ENCODE results near the gene SUPT16H.

The SUPT16H gene

DNA sequence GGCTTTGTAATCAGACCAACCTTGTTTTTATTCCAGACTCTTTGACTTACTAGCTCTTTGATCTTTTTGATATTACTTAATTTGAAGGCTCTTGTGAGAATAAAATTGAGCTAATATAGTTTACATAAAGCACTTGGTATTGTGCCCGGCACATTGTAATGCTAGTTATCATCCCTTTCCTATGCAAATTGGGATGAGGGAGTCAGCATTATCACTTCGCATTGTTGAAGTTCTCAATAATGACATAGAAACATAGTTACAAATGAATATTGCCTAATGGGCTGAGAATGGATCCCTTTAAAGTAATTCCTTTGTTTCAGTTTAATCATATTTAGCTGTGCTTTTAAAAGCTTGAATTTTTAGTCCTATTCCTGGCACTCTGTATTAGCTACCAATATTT is 36.6 kb downstream of the SUPT16H start:
- Histone ChIP-seq H3K27me3 (ENCODE audit: insufficient read depth, low read depth) (no peaks in the 10 kb centered on the region), H2AFZ (ENCODE audit: low read depth) (no peak overlapping the region)
- TF ChIP-seq, protein P1, sequence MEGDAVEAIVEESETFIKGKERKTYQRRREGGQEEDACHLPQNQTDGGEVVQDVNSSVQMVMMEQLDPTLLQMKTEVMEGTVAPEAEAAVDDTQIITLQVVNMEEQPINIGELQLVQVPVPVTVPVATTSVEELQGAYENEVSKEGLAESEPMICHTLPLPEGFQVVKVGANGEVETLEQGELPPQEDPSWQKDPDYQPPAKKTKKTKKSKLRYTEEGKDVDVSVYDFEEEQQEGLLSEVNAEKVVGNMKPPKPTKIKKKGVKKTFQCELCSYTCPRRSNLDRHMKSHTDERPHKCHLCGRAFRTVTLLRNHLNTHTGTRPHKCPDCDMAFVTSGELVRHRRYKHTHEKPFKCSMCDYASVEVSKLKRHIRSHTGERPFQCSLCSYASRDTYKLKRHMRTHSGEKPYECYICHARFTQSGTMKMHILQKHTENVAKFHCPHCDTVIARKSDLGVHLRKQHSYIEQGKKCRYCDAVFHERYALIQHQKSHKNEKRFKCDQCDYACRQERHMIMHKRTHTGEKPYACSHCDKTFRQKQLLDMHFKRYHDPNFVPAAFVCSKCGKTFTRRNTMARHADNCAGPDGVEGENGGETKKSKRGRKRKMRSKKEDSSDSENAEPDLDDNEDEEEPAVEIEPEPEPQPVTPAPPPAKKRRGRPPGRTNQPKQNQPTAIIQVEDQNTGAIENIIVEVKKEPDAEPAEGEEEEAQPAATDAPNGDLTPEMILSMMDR (conservative IDR thresholded peaks at IDR 0.05; ENCODE audit: low read depth, low read length), result no peak

DNA sequence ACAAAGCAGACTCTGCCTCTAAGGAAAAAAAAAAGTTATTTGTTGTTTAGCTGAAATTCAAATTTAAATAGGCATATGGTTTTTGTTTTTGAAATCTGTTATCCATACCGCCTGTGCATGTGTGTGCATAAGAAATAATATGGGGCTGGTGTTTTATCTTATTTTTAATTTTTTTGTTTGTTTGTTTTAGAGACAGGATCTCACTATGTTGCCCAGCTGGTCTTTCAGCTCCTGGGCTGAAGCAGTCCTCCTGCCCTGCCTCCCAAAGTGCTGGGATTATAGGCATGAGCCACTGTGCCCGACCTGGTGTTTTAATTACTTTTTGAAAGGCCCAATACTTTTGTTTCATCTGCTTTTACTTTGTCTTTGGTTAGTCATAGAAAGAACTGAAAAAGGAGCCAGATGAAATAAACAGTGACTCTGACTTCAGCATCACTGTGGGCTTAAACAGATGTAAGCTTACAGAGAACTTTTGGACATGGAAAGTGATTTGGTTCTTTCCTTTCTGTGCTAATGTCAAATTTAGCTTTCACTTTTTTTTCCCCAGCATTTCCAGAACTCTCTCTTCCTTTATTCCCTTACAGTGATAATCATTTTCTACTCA is 37.2 kb downstream of the SUPT16H start:
- no peak overlapping the region for H3K4me2 ChIP-seq
- H3K9ac ChIP-seq, result no peak overlapping the region

More for the DNA sequence above, 36.6 kb downstream of the SUPT16H start:
- no peak overlapping the region for H3K9ac ChIP-seq
- no peaks in the 10 kb centered on the region for H3K36me3 ChIP-seq (ENCODE audit: insufficient read depth)
- H3K4me3 ChIP-seq (IDR thresholded peaks at IDR 0.05; ENCODE audit: insufficient read depth, low read depth, low read length), result no peak overlapping the region
- H3K27ac ChIP-seq, result no peak overlapping the region
- no peaks in the 10 kb centered on the region for H3K4me1 ChIP-seq (ENCODE audit: low read depth, poor library complexity, severe bottlenecking)
- no peak overlapping the region for H3K4me2 ChIP-seq
- H4K20me1 ChIP-seq (ENCODE audit: insufficient read depth), result no peaks in the 10 kb centered on the region
- H3K79me2 ChIP-seq (ENCODE audit: insufficient read depth, low read depth), result no peaks in the 10 kb centered on the region

DNA sequence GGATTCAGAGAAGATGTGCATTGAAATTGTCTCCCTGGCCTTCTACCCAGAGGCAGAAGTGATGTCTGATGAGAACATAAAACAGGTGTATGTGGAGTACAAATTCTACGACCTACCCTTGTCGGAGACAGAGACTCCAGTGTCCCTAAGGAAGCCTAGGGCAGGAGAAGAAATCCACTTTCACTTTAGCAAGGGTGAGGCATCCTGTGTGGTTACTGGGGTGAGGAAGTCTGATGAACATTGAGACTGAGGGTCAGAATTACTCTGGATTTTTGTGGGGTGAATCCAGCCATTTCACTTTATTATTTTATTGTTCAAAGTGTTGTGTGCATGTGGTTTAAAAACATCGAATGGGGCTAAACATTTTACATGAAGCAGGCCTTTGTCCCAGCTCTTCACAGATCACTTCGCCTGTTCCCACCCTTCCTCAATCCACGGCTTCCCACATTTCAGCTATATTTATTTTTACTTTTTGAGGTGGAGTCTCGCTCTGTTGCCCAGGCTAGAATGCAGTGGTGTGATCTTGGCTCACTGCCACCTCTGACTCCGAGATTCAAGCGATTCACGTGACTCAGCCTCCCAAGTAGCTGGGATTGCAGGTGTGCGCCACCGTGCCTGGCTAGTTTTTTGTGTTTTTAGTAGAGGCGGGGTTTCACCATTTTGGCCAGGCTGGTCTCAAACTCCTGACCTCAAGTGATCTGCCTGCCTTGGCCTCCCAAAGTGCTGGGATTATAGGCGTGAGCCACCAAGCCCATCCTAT is 40.6 kb downstream of the SUPT16H start:
- no peaks in the 10 kb centered on the region for H4K20me1 ChIP-seq (ENCODE audit: insufficient read depth)
- H3K4me1 ChIP-seq (ENCODE audit: low read depth, poor library complexity, severe bottlenecking), result no peaks in the 10 kb centered on the region
- H3K36me3 ChIP-seq (ENCODE audit: insufficient read depth), result no peaks in the 10 kb centered on the region
- no peak overlapping the region for H2AFZ ChIP-seq (ENCODE audit: low read depth)
- no peaks in the 10 kb centered on the region for H3K79me2 ChIP-seq (ENCODE audit: insufficient read depth, low read depth)
- TF ChIP-seq, protein P1 (conservative IDR thresholded peaks at IDR 0.05; ENCODE audit: low read depth, low read length), result no peak
- no peak overlapping the region for H3K9ac ChIP-seq
- no peak overlapping the region for H3K4me3 ChIP-seq (IDR thresholded peaks at IDR 0.05; ENCODE audit: insufficient read depth, low read depth, low read length)
- no peak overlapping the region for H3K4me2 ChIP-seq
- no peaks in the 10 kb centered on the region for H3K27me3 ChIP-seq (ENCODE audit: insufficient read depth, low read depth)
- H3K27ac ChIP-seq, result no peak overlapping the region

More for the DNA sequence above, 37.2 kb downstream of the SUPT16H start:
- no peaks in the 10 kb centered on the region for H3K36me3 ChIP-seq (ENCODE audit: insufficient read depth)
- no peaks in the 10 kb centered on the region for H4K20me1 ChIP-seq (ENCODE audit: insufficient read depth)
- H3K27ac ChIP-seq, result no peak overlapping the region
- H2AFZ ChIP-seq (ENCODE audit: low read depth), result no peak overlapping the region
- no peaks in the 10 kb centered on the region for H3K27me3 ChIP-seq (ENCODE audit: insufficient read depth, low read depth)
- TF ChIP-seq, protein P1 (conservative IDR thresholded peaks at IDR 0.05; ENCODE audit: low read depth, low read length), result no peak
- no peak overlapping the region for H3K4me3 ChIP-seq (IDR thresholded peaks at IDR 0.05; ENCODE audit: insufficient read depth, low read depth, low read length)
- H3K4me1 ChIP-seq (ENCODE audit: low read depth, poor library complexity, severe bottlenecking), result no peaks in the 10 kb centered on the region
- H3K79me2 ChIP-seq (ENCODE audit: insufficient read depth, low read depth), result no peaks in the 10 kb centered on the region

DNA sequence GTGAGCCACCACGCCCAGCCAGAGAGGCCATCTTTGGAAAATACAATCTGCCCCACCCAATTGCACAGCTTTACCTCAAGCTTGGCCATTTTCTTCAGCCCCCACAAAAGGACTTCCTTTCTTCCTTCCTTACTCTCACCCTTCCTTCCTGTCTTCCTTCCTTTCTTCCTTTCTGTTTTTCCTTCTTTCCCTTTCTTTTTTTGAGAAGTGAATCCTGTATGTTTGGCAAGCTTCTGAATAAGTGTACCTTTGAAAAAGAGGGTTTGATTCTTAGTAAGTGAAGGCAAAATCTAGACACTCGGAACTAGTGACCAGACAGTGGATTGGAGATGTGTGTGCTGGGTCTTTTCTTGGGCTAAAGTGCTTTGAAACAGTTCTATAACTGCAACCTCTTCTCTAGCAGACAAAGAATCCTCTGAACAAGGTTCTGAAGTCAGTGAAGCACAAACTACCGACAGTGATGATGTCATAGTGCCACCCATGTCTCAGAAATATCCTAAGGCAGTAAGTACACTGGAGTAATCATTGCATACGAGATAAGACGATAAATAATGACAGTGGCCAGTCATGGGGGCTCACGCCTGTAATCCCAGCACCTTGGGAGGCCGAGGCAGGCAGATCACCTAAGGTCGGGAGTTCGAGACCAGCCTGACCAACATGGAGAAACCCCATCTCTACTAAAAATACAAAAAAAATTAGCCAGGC is 49.5 kb downstream of the SUPT16H start:
- Histone ChIP-seq H2AFZ (ENCODE audit: low read depth) (no peak overlapping the region), H3K4me2 (no peak overlapping the region), H3K9ac (no peak overlapping the region), H3K4me3 (IDR thresholded peaks at IDR 0.05; ENCODE audit: insufficient read depth, low read depth, low read length) (no peak overlapping the region), H3K4me1 (ENCODE audit: low read depth, poor library complexity, severe bottlenecking) (no peaks in the 10 kb centered on the region), H3K79me2 (ENCODE audit: insufficient read depth, low read depth) (no peaks in the 10 kb centered on the region), H4K20me1 (ENCODE audit: insufficient read depth) (no peaks in the 10 kb centered on the region), H3K27ac (no peak overlapping the region), H3K36me3 (ENCODE audit: insufficient read depth) (no peaks in the 10 kb centered on the region), H3K27me3 (ENCODE audit: insufficient read depth, low read depth) (no peaks in the 10 kb centered on the region)
- TF ChIP-seq, protein P1 (conservative IDR thresholded peaks at IDR 0.05; ENCODE audit: low read depth, low read length), result no peak
